GM06990 (cell line): Measurements from ENCODE around the gene ACKR4.

Source experiments
- DNase-seq: peaks from one replicate; pipeline ENCODE4 v3.0.0-alpha.2; 2011; ENCODE audit not compliant: insufficient read length; ENCODE audit errors: extremely low read depth
- H3K27me3 ChIP-seq: replicated peaks from 2 replicates; pipeline ENCODE4 v1.6.0; 2011; ENCODE audit warnings: low read length; ENCODE audit not compliant: control insufficient read depth, insufficient read depth
- H3K36me3 ChIP-seq: 2 replicates; pipeline ENCODE4 v1.5.1; 2011; ENCODE audit warnings: low read length; ENCODE audit not compliant: control insufficient read depth, insufficient read depth
- H3K4me3 ChIP-seq: replicated peaks from 2 replicates; pipeline ENCODE4 v1.5.1; 2011; ENCODE audit warnings: low read depth, mild to moderate bottlenecking, control low read depth, low read length
- TF ChIP-seq, protein P1 (sequence below): IDR thresholded peaks from 2 replicates; pipeline ENCODE4 v1.5.1; 2011; ENCODE audit warnings: low read length, control low read depth, mild to moderate bottlenecking, inconsistent platforms; ENCODE audit not compliant: insufficient read depth, poor library complexity, severe bottlenecking

ACKR4 gene

DNA sequence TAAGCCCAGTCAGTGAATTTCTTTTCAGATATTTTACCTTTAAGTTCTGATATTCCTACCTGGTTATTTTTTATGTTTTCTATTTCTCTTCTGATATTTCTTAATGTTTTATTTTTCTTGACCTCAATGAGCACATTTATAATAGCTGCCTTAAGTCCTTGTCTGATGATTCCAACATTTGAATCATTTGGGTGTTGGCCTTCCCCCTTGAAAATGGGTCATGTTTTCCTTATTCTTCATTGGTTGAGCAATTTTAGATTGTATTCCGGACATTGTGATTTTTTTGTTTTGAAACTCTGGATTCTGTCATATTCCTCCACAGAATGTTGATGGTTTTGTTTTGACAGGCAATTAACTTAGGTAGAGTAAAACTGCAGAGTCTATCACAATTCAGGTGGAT is 9.7 kb upstream of the ACKR4 start:
- TF ChIP-seq, protein P1, sequence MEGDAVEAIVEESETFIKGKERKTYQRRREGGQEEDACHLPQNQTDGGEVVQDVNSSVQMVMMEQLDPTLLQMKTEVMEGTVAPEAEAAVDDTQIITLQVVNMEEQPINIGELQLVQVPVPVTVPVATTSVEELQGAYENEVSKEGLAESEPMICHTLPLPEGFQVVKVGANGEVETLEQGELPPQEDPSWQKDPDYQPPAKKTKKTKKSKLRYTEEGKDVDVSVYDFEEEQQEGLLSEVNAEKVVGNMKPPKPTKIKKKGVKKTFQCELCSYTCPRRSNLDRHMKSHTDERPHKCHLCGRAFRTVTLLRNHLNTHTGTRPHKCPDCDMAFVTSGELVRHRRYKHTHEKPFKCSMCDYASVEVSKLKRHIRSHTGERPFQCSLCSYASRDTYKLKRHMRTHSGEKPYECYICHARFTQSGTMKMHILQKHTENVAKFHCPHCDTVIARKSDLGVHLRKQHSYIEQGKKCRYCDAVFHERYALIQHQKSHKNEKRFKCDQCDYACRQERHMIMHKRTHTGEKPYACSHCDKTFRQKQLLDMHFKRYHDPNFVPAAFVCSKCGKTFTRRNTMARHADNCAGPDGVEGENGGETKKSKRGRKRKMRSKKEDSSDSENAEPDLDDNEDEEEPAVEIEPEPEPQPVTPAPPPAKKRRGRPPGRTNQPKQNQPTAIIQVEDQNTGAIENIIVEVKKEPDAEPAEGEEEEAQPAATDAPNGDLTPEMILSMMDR, result no peak

DNA sequence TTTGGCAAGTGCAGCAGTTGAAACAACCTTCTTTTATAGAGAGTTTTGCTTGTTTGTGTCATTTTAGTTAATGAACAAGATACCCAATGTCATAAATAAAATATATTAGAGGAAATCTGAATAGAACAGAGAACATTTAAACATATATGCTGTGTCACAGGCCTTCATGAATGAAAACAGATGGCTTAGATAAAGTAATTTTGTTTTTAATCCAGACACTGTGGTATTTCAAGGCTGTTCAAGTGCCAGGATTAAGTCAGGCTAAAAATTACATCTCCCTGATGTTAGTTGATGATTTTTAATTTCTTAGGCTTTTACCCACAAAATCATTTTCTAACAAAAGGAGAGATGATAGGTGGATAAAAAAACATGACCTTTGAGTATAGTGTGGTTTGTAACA is 4.9 kb upstream of the ACKR4 start:
- H3K27me3 ChIP-seq, result no peaks in the 10 kb centered on the region
- H3K4me3 ChIP-seq, result no peak overlapping the region
- no peaks in the 10 kb centered on the region; the same call in 1 of the 2 replicates for H3K36me3 ChIP-seq
- TF ChIP-seq, protein P1, result no peak
- DNase-seq, result no peak

More for the DNA sequence above, 9.7 kb upstream of the ACKR4 start:
- Histone ChIP-seq H3K27me3 (no peaks in the 10 kb centered on the region), H3K36me3 (no peaks in the 10 kb centered on the region; the same call in 1 of the 2 replicates), H3K4me3 (no peak overlapping the region)
- DNase-seq, result no peak

DNA sequence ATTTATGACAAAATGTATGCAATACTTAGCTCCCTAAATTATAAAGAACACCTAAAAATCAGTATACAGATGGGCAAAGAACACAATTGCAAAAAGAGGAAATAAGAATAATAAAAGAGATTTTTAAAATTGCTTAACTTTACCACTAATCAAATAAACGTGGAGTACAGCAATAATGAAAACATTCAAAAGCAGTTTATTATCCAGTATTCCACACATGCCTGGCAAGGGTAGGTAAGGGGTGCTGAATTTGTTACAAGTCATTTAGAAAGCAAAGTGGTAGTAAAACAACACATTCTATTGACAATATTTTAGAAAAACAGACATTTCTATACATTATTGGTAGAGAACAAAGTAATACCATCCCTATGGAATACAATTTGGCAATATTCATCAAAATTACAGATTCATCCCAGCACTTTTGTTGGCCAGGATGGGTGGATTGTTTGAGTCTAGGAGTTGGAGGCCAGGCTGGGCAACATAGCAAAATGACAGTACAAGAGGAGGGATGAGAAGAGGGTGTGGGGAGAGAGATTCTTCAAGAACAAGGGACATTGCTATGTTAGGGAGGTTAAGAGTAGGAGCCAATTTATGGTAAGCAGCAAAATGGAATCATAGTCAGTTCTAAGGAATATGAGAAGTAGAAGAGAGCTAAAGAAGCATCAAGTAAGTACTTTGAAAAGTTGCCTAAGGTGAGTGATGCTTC is 3.7 kb upstream of the ACKR4 start:
- H3K36me3 ChIP-seq, result no peaks in the 10 kb centered on the region; the same call in 1 of the 2 replicates
- DNase-seq, result no peak
- no peak overlapping the region for H3K4me3 ChIP-seq
- H3K27me3 ChIP-seq, result no peaks in the 10 kb centered on the region
- TF ChIP-seq, protein P1, result no peak

DNA sequence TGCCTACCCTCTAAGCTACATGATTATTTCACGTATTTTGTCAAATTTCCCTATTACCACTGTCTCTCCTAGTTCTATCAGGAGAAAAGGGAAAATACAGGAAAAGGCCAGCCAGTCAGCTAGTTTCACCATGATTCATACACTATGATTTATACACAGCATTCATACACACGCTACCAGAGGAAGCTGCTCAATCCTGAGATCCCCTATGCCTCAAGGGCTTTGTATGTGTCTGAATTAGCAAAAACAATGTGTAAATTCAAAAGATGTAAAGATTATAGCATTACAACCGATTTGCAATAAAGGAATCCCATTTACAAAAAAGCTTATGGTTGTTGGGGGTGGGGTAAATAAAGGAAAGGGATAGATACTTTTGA is 3.1 kb upstream of the ACKR4 start:
- TF ChIP-seq, protein P1, result no peak
- no peaks in the 10 kb centered on the region; the same call in 1 of the 2 replicates for H3K36me3 ChIP-seq
- H3K27me3 ChIP-seq, result no peaks in the 10 kb centered on the region
- no peak overlapping the region for H3K4me3 ChIP-seq
- no peak for DNase-seq

DNA sequence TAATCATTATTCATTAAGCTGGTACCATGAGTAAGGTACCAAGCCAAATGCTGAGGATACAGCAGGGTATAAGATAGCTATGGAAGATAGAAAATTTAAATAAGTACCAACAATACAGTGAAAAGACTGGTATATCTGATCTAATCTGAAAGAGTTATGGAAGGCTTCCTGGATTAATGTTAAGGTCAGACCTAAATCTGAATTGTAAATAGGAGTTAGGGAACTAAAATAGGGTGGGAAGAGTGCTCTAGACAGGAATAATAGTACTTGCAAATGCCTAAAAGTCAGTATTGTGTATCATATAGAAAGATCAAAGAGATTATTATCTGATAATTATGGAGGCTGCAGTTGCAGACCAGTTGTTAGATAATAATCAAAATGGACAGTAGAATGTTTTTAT is 2.6 kb upstream of the ACKR4 start:
- Histone ChIP-seq H3K4me3 (no peak overlapping the region), H3K27me3 (no peaks in the 10 kb centered on the region), H3K36me3 (no peaks in the 10 kb centered on the region; the same call in 1 of the 2 replicates)
- no peak for DNase-seq
- TF ChIP-seq, protein P1, result no peak

DNA sequence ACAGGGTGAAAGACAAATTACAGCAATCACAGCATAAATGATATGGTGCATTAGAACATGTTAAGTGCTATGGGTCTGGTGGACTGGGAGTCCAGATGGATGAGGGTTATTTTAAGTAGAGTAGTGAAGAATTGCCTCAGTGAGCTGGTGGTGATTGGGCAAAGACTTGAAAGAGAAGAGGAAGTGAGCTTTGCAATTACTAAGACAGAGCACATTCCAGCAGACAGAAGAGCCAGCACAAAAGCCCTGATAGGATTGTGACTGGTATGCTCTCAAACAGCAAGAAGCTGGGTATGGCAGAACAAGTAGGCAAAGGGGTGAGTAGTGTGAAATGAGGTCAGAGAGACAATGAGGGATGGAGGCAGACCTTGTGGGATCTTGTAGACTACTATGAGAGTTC is 2.1 kb upstream of the ACKR4 start:
- Histone ChIP-seq H3K36me3 (no peaks in the 10 kb centered on the region; the same call in 1 of the 2 replicates), H3K4me3 (no peak overlapping the region), H3K27me3 (no peaks in the 10 kb centered on the region)
- no peak for DNase-seq
- TF ChIP-seq, protein P1, result no peak
